ENCODE measurements around the gene PRKCE.
"Not testable (repeated sequence)": the region's sequence is repeated elsewhere in the genome, so short reads cannot be mapped to it uniquely, and the experiment has no call there.

PRKCE gene

GRCh38 chr2:46183426-46183825 is 532.0 kb downstream of the PRKCE start:
- DNase-seq (ENCODE audit: low read depth, low spot score) = no peak

DNA sequence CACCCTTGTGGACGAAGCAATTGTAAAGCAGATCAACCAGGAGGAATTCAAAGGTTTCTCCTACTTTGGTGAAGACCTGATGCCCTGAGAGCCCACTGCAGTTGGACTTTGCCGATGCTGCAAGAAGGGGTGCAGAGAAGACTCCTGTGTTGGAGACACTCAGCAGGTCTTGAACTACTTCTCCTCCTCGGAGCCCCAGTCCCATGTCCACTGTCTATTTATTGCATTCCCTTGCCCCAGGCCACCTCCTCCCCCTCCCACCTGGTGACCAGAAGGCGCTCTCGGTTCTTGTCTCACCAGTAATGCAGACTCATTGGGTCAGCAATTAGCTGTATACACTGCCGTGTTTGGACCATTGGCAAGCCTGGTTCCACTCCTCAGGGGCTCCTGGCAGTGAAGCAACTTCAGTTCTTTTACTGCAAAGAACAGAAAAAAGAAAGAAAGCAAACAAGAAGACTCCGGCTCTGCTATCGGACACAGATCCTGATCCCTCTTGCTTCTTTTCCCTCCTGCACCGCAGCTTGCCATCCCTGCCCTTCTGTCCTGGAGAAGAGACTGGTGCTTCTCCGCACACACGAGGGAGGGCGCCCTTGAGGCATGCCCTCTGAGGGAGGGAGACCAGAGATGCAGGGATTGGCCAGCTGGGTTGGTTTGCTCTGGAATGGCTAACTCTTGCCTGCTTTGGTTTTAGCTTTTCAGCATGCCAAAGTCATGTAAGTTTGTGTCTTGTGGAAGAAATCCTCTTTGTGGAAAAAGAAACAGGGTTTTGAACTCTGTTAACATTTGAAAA is 533.5 kb downstream of the PRKCE start:
- DNase-seq (ENCODE audit: low read depth, low spot score) = no peak

GRCh38 chr2:46187112-46187618 is 535.7 kb downstream of the PRKCE start:
- no peak for DNase-seq (ENCODE audit: low read depth, low spot score)

- DNase-seq (ENCODE audit: low read depth, low spot score) = no peak
Observed at GRCh38 chr2:46188041-46188716, 536.7 kb downstream of the PRKCE start.

DNA sequence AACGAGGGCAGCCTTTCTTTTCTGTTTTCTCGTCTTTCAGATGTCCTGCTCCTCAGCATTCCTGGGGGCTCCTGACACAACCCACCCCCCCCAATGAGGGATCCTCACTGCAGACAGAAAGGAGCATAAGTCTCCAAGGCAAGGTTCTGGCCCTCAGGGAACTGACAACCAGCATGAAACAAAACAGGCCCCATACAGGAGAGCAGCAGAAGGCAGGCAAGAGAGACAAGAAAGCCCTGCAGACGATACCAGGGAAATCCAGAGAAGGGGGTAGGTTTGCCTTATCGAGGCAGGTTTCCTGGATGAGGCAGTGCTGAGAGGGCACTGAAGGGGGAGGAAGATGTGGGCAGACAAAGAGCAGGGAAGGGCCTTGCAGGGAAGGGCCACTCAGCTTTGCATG is 541.9 kb downstream of the PRKCE start:
- no peak for DNase-seq (ENCODE audit: low read depth, low spot score)

DNA sequence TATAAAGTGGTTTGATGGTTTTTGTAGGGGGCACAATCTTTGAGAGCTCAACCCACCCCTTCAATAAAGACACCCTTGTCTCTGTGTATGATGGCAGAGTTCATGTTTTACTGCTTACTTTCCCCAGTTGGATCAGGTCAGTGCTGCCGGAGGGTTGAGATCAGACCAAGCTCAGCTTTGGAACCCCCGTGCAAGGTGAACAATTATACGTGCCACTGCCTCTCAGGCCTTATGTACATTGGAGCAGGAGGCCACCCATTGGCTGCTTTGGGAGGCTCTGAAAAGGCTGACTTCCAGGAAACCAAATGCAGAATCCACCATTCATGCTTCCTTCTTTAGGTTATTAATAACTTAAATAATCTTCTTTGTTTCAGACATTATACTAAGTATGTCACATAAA is 542.4 kb downstream of the PRKCE start:
- no peak for DNase-seq (ENCODE audit: low read depth, low spot score)

- no peak for DNase-seq (ENCODE audit: low read depth, low spot score)
Observed at GRCh38 chr2:46194856-46195255, 543.4 kb downstream of the PRKCE start.

DNA sequence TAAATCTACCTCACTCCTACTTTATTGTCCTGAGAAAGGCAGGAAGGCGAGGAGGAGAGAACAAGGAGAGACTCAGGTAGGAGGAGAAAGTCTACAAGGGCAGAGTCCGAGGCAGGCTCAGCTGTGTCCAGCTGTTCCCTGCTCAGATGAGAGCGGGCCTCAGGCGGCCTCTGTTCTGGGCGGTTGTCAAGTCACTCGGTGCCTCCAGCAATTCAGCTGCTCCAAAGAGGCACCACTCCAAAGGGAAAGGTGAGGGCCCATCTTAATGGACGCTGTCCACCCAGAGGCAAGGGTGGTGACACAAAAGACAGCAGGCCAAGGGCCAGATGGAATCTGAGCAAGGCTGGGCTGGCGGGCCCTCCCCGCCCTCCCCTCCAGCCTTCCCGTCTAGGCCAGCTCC is 544.3 kb downstream of the PRKCE start:
- no peak for DNase-seq (ENCODE audit: low read depth, low spot score)

DNA sequence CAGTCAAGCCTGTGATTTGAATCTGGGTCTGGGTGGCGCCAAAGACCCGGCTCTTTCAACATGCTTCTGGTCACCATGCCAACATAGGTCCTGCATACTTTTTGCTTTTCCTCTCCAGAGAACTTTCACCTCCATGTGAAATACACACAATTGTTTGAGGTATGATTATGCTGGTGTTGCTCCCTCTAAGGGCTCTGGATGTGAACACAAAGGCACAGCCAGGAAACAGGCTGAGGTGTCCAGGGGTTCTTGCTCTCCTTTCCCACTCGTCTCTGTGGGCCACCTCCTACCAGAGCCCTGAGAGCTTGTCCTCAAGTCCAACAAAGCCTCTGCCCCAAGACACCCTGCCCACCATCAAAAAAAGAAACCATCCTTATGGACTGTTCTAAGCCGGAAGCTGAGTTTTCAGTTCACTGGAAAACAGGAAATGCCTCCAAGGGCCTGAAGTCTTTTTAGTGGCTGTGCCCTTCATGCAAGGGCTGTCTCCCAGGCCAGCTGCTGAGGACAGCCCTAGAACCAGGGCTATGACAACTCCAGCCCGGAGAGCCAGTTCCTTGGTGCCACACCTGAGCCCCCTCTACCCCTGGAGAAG is 545.5 kb downstream of the PRKCE start:
- no peak for DNase-seq (ENCODE audit: low read depth, low spot score)

- no peak for DNase-seq (ENCODE audit: low read depth, low spot score)
Observed at GRCh38 chr2:46197672-46198071, 546.2 kb downstream of the PRKCE start.

DNA sequence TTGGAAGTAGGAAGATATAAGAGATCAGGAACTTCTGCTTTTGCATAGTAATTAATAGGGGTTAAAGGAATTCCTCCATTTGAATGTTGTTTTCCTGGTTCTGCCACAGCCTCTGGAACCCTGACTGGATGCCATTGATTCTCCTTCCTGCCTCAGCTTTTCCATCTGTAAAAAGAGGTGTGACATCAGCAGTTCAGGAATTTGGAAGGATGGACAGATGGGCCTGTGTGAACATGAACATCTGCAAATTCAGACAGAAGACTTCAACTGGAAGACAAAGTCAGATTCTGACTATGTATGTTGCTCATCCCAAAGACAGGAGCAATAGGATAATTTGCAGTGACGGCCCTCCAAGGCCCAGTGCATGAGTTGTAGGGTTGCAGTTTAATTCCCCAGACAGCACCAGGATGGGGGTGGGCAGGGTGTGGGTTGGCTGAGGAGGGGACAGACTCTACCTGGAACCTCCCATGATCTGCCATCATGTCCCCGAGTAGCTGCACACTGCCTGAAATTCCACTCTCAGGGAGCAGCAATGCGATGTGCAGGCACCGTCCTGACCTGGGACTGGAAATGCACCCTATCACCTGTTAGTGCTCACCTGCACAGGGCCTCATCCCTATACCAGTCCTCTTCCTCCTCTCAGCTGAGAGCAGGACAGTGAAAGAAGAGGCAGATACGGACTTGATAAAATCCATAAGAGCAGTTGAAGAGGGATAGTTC is 546.8 kb downstream of the PRKCE start:
- DNase-seq (ENCODE audit: low read depth, low spot score) = no peak

- no peak for DNase-seq (ENCODE audit: low read depth, low spot score)
Observed at GRCh38 chr2:46198966-46199365, 547.5 kb downstream of the PRKCE start.

DNA sequence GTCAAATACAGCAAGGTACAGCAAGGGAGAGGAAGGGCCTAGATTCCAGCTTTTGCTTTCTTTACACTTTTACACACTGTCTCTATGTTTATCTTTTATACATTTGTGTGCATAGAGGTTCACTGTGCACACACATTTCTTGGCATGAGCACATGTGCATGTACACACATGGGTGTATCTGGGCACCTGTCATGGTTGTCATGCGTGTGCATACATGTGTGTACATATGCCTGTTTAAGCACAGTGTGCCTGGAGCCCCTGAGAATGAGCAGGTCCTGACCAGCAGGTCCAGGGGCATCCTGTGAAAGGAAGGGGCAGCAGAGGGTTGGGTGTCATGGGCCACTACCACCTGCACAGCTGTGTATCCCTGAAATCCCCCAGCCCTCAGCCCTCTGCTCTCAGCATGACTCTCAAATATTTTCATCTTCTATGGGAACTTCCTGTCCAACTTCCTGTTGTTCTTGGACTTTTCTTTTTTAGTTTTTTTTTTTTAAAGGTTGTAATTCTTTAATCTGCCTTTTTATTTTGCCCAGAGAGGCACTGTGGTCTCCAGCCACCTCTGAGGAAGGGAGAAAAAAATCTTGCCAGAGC is 548.7 kb downstream of the PRKCE start:
- DNase-seq (ENCODE audit: low read depth, low spot score) = no peak

DNA sequence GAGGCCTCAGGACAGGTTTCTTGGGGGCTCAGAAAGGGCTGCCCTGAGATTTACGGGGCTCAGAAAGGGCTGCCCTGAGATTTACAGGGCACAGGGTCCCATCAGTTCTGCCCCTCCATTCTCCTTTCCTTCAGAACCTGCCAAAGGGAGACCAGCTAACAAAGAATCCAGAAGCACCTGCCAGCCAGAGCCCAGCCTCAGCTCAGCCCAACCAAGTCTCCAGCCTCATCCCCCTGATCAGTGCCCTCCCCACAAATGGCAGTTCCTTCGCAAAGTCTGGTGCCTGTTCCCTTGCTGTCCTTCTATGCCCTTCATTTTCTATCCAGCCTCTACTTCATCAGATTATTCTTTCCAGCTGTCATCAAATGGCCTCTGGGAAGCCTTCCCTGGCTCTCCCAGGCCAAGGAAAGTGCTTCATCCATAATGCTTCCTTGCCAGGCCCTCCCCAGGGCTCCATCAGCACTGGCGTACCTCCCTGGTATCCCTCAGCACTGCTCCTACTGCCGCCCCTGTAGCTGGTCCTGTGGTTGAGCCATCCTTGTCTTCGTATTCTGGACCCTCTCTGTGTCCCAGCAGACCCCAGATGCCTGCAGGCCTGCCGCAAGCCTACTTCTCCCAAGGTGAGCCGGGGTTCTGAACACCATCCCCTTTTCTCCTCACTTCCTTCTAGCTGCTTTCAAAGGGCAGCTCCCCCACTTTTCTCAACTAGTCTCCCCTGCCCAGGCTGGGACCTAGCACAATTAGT is 549.6 kb downstream of the PRKCE start:
- DNase-seq (ENCODE audit: low read depth, low spot score) = no peak

DNA sequence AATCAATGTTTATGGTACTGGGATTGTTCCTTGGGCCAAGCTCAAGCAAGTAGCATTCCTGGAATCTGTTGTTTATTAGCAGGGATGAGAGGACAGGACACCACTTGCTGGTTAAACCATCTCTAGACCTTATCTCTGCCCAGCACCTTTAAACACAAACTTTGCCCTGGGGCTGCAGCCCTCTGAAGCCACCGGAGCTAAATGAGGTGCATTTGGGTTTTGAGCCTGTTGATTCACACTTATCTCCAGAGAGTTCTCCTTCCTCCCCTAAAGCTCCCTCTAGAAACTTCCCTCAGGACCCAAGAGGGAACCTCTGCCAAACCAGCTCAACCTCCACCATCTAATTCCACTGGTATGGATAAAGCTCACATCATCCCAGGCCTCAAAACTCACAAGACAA is 551.0 kb downstream of the PRKCE start:
- no peak for DNase-seq (ENCODE audit: low read depth, low spot score)

DNA sequence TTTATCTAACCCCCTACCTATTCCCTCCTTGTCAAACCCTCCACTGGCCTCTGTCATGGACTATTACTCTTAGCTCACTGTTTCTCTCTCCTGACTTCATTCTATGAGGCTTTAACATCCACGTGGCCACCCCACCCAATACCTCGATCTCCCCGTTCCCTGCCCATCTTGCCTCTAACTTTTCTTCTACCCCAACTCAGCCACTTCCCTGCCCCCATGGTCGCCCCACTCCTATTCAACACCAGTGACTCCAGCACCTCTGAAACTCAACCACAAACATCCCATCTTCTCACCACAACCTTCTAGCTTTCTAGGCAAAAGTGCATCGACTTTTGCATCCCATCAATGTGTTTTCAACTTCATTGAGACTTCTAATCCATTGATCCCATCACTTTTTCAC is 551.5 kb downstream of the PRKCE start:
- no peak for DNase-seq (ENCODE audit: low read depth, low spot score)

DNA sequence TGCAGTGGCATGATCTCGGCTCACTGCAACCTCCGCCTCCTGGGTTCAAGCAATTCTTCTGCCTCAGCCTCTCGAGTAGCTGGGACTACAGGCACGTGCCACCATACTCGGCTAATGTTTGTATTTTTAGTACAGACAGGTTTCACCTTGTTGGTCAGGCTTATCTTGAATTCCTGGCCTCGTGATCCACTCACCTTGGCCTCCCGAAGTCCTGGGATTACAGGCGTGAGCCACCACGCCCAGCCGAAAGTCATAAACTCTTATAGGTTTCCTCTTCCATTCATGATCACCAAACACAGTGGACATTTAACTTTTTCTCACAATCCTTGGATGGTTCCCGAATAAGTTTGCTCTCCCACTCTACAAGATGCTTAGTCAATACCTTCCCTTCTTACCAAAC is 552.2 kb downstream of the PRKCE start:
- DNase-seq (ENCODE audit: low read depth, low spot score) = not testable (repeated sequence)

GRCh38 chr2:46207591-46207990 is 556.1 kb downstream of the PRKCE start:
- no peak for DNase-seq (ENCODE audit: low read depth, low spot score)

DNA sequence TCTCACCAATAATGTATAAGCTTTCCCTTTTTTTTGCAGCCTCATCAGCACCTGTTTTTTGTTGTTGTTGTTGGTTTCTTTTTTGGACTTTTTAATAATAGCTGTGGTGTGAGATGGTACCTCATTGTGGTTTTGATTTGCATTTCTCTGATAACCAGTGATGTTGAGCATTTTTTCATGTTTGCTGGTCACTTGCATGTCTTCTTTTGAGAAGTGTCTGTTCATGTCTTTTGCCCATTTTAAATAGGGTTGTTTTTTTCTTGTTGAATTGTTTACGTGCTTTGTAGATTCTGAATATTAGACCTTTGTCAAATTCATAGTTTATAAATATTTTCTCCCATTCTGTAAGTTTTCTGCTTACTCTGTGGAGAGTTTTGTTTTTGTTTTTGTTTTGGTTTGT is 557.3 kb downstream of the PRKCE start:
- DNase-seq (ENCODE audit: low read depth, low spot score) = no peak

DNA sequence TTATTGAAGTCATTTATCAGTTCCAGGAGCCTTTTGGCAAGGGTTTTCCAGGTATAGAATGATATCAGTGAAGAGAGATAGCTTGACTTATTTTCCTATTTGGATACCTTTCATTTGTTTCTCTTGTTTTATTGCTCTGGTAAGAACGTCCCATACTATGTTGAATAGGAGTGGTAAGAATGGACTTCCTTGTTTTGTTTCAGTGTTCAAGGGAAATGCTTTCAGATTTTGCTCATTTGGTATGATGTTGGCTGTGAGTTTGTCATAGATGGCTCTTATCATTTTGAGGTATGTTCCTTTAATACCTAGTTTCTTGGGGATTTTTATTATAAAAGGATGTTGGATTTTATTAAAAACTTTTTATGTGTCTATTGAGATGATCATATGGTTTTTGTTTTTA is 558.6 kb downstream of the PRKCE start:
- no peak for DNase-seq (ENCODE audit: low read depth, low spot score)

- no peak for DNase-seq (ENCODE audit: low read depth, low spot score)
Observed at GRCh38 chr2:46211461-46211860, 560.0 kb downstream of the PRKCE start.

Measured in activated CD4-positive, CD25-positive, alpha-beta regulatory T cell treated with anti-CD3 and anti-CD28 coated beads, Interleukin-2, amount 50 U/mL, for 16 hours (primary cell).